GM19043 (cell line): ENCODE measurements around the gene DOCK7.
"Not testable (repeated sequence)": the region's sequence is repeated elsewhere in the genome, so short reads cannot be mapped to it uniquely, and the experiment has no call there.

Source experiments
- ATAC-seq: cut with Tn5 transposase; IDR thresholded peaks from one replicate; pipeline ENCODE4 v1.9.1; 2021; ENCODE audit warnings: low read depth; ENCODE audit not compliant: unreplicated experiment

Gene DOCK7

DNA sequence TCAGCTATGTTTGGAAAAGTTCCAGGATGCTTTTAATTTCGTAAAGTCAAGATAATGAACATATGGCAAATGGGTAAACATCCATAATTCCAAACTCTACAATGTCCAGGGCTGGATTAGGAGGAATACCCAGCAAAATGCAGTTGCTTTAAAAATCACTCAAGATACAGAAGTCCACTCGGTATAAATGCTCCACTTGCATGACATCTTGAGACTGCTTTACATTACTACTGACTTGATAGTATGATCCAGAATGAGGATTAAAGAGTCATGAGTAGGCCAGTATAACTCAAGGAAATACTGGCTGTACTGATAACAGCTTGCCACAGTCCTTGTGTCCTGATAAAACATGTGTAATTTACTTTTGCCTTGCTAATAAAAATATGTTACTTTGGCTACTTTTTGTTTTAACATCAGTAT is 149.1 kb downstream of the DOCK7 start:
- ATAC-seq = no peak

DNA sequence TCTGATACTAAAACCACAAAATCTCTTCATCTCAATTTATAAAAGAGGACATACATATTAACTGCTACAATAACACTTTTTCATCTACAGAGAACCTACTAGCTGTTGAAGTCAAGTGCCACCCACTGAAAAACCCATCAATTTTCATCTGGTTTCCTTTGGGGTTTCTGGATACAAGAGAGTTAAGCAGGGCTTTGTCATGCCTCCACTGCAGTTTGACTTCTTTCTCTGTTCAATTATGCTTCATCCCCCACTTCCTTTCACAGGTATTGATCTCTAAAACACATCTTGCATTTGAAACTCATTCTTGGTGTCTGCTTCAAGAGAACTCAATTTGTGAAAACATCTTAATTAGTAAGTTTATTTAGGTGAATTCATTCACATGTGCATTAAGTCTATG is 151.3 kb downstream of the DOCK7 start:
- ATAC-seq = no peak

DNA sequence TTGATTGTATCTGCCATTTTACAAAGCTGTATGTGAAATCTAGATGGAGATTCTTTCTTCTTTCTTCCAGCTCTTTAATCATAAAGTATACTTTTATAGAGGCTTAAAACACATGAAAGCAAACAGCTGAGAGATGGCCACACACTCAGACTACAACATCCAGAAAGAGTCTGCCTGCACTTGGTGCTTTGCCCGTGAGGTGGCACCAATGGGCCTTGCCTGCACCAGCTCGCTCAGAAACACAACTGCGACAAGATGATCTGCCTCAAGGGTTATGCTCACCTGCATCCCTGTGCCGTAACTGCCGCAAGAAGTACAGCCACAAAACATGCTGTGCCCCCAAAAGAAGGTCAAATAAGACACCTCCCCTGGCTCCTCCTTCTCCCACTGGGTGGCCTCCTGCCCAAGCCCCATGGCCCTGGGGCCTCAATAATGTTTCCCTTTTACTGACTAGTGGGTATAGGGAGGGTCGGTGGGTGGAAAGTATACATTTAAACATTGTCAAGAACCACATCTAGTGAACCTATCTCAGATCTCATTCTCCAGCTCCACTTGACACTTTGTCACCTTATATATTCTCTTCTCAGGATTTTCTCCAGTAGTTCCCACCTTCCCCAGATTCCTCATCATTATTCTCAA is 157.6 kb downstream of the DOCK7 start:
- no peak for ATAC-seq

DNA sequence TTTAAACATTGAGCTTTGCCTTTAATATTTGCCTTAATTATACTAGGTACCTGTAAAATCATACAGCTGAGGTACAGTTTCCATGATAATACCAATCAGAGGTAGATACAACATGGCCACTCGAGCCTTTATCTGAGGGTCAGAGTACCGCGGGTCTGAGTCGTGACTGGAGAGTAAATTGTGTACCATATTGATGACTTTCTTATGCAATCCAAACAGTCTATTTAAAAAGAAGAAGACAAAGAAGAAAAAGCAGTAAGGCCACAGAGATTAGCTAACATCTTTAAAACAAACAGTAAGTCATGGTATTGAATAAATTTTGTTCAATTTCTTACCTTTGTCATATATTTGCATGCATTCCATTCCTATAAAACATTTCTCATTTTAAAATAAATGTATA is 159.0 kb downstream of the DOCK7 start:
- no peak for ATAC-seq

DNA sequence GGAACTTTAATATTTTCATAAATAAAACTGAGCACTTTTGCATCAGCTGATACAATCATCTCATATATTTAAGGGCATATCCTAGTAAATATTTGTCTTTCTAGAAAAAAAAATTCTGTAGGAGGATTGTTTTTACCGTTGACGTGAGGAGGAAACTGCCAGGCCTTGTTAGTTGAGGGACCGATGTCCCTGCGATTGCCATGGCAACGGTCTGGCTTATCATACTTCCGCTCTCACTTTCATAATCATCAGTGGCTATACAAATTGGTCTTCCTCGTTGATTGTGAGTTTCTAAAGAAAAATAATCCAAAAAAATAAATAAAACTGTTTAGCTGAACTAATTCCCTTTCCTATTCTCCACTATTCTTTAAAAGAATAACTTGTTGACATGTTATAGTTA is 160.2 kb downstream of the DOCK7 start:
- no peak for ATAC-seq

DNA sequence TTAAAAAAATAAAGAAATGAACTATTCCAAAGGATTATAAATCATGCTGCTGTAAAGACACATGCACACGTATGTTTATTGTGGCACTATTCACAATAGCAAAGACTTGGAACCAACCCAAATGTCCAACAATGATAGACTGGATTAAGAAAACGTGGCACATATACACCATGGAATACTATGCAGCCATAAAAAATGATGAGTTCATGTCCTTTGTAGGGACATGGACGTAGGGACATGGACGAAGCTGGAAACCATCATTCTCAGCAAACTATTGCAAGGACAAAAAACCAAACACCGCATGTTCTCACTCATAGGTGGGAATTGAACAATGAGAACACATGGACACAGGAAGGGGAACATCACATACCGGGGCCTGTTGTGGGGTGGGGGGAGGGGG is 160.8 kb downstream of the DOCK7 start:
- ATAC-seq = not testable (repeated sequence)

DNA sequence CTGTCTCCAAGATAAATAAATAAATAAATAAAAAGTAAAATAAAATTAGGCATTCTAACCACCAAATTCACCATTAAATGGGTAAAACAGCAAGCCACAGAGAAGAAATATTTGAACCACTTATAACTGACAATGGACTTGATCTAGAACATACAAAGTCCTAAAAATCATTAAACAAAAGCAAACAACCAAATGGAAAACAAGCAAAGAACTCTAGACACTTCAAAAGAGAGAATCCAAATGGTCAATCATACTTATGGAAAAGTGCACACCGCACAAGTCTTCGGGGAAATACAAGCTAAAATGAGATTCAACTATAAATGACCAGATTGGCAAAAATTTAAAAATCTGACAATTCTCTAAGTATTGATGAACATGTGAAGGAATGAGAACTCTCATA is 164.3 kb downstream of the DOCK7 start:
- ATAC-seq = no peak

DNA sequence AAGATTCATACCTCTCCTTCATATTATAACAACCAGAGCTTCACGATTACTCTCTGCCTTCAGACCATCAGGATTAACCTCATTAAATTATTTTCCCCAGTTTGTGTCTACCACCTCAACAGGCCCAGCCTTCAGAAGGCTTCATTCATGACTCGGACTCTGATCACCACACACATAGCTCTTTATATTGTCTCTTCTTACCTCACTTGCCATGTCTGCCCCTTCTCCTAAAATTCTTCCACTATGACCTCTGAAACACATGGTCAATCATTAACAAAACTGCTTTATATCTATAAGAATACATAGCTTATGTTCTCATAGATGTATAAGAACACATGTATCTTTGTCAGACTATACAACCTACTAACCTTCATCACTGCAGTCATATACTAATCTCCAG is 171.6 kb downstream of the DOCK7 start:
- no peak for ATAC-seq

DNA sequence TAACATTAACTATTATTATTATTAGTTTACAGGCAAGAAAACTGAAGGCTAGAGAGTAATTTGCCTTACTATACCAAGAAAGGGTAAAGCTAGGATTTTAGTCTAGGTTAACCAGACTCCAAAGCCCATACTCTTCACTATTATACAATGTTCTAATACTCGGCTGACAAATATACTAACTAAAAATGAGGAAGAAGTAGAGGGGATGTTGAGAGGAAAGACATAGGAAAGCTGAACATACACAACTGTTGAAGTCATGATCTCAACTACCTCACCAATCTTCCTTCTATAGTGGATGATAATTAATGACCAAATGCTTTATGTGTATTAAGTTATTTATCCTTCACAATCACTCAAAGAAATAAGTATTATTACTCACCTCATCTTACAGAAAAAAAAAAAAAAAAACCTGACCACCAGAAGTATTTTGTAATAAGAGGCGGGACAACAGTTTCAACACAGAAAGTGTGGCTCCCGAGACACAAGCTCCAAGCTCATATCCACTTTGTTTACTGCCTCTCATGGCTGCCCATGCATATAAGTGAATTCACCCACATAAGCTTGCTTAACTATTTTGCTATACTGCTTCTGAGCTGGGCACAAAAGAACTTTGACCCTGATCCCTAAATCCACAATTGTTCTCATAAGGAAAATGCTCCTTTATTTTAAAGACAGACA is 173.3 kb downstream of the DOCK7 start:
- no peak for ATAC-seq

DNA sequence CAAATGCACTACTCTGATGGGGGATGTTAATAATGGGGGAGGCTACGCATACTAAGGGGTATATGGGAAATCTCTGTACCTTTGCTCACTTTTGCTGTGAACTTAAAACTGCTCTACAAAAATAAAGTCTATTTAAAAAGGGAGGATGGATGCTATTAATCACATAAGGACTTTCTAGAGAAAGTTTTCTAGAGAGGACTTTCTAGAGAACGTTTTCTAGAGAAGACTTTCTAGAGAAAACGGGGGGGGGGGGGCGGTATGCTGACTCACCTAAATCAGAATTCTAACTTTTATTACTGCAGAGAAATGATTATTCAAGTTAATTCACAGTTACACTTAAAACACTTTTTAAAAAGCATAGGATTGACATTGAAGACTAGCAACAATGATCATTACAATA is 175.2 kb downstream of the DOCK7 start:
- no peak for ATAC-seq

DNA sequence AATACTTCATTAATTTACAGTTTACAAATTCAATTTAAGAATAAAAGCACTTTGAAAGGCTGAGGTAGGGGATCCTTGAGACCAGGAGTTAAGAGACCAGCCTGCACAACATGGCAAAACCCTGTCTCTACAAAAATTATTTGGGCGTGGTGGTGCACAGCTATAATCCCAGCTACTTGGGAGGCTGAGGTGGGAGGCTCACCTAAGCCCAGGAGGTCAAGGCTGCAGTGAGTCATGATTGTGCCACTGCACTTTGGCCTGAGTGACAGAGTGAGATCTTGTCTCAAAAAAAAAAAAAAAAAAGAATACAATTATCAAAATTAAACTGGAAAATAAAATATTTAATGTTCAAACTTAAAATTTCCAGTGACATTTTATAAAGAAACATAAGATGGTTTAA is 179.2 kb downstream of the DOCK7 start:
- ATAC-seq = no peak

DNA sequence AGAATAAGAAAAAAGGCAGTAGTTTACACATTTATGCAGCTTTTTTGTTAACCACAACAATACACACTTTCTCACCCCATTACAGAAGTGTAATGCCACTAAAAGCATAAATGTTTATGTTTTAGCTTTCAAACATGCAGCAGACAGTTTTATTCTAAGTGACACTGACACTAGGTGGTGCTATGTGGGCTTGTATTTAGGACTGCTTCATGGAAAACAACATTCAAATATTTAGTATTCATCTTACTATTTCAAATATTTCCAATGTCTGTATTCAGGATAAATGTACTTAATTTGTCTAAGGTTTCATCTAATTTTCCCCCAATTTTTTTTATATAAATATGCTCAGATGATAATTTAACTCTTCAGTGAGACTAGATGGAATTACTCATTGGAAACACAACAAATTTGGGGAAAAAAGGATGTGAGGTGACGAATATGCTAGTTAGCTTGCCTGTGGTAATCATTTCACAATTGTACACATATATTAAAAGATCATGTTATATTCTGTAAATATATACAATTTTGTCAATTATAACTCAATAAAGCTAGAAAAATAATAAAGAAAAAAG is 179.9 kb downstream of the DOCK7 start:
- ATAC-seq = no peak

DNA sequence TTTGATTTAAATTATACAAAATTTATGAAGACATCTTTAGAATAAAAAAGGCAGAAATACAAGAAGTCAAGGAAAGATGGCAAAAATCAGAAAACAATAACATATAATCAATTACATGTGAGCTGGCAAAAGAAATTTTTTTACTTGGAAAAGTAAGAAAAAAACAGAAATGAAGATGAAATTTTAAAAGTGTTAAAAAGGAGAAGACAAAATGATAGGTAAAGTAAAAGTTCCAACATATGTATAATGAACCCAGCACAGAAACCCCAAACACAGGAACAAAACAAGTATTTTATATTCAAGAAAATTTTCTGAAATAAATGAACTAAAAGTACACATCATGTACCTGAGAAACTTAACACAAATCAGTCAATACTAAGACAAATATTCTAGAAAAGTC is 188.0 kb downstream of the DOCK7 start:
- ATAC-seq = no peak

DNA sequence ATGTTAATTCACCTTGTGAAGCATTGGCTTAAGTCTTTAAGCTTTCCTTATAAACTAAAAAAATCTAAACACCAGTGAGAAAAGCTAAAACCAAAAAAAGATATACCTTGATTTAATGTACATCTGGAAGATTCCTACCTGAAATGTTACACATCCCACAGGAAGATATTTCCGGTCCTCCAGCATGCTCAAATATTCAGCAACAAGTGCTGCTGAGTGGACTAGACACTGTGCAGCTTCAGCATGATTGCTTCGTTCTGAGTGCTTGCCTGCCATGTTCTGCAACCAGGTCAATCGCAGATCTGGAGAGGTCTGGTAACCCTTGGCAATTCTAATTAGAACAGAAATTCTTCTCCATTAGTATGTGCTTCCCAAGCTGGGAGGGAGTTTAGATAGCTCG is 194.0 kb downstream of the DOCK7 start:
- ATAC-seq = no peak

DNA sequence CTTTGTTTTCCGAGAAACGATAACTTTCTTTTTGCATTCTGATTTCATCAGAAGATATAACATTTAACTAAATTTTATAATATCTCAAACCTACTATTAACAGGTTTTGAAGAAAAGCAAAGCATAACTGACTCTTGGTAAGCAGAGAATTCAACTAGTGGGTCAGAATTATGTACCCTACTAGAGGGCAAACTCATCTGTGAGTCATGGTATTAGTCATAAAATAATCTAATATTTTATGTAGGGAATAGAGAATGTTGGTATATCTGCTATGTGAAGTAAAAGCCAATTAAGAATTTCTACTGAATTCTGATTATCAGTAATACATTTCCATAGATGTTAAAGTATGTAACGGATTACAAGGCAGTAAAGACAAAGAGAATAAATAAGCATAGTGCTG is 194.5 kb downstream of the DOCK7 start:
- no peak for ATAC-seq

DNA sequence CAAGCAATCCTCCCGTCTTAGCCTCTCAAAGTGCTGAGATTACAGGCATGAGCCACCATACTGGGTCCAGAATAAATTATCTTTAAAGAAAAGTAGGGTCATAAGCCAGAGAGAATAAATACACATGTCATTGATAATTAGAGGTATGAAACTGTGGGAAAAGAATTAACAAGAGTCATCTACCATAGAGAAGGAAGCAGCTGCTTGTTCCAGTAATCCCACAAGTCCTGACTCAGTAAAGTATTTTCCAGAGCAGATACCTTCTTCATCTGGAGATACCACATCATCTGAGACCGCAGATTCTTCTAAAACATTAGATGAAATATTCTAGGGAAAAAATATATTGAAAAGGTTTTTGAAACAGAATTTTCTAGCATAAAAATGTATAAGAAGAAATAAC is 195.7 kb downstream of the DOCK7 start:
- no peak for ATAC-seq

DNA sequence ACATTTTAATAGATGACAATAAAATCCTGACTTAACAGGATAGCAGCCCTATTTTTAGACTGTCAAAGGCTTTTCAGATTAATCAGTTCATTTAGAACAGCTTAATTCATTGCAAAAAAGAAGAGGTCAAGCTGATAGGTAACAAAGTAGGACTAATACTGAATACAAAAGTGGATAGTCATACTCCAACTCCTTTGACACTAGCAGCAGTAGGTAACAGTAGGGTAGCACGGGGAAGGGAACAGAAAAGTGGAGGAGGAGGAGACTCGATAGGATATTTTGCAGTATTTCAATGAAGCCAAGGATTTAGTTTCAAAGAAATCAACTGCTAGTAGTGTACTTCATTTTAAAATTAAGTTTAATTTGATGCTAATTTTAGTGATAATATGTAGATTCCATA is 200.2 kb downstream of the DOCK7 start:
- no peak for ATAC-seq

DNA sequence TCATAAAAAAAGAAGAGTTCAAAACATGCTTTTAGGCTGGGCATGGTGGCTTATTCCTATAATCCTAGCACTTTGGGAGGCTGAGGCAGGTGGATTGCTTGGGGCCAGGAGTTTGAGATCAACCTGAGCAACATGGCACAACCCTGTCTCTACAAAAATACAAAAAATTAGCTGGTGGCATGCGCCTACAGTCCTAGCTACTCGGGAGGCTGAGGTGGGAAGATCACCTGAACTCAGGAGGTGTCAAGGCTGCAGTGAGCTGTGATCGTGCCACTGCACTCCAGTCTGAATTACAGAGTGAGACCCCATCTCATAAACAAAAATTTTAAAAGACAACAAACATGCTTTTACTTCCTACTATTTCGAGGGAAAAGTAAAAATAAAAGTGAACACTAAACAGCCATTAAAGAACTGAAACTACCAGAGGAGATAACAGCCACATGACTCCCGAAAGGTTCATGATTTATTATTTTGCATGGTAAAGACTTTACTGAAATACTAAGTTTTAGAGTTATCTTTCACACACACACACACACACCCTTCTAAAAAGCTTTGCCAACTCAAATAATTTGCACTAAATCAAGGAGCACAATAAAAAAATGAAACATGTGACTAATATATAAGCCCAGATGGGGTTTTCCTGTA is 203.2 kb downstream of the DOCK7 start:
- ATAC-seq = no peak

DNA sequence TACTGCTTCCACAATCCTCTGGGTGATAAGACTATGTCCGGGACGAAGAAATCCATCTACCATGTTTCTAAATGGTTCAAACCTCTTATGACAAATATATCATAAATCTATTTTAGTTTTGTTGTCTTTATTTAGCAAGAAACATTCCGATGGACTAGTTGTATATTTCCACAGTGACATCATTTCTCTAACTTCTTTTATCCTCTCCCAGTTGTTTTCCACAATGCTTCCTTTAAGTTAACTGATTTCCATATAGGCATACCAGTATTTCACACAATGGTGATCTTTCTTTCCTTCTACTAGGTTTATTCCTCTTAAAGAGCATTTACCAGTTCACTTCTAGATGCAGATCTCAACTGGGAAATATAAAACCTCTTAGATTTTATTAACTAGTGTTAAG is 206.5 kb downstream of the DOCK7 start:
- no peak for ATAC-seq

DNA sequence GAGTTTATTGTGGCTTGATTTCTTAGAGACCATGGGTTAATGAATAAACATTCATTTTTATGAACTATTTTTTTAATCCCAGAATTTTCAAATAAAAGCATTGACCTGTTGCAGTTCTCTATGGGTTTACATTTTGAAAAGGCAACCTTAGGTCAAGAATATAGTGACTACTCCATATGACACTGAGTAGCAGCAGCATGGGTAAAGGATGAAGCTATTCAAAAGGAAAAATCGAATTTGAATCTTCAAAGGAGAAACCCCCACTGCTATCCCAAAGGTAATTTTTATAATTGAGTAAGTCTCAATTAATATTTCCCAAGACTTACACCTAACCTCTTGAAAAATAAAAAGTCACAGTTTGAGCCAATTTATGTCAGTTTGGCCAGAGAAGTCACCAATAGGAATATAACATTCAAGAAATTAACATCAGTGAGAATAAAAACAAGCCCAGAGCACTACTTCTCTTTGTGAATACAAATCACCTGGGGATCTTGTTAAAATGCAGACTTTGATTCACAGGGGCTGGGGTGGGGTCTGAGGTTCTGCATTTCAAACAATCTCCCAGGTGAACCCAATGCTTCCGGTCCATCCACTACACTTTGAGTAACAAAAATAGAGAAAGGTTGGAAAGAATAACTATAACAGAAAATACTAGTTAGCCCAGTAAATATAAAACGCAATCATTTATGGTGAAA is 211.5 kb downstream of the DOCK7 start:
- ATAC-seq = no peak

DNA sequence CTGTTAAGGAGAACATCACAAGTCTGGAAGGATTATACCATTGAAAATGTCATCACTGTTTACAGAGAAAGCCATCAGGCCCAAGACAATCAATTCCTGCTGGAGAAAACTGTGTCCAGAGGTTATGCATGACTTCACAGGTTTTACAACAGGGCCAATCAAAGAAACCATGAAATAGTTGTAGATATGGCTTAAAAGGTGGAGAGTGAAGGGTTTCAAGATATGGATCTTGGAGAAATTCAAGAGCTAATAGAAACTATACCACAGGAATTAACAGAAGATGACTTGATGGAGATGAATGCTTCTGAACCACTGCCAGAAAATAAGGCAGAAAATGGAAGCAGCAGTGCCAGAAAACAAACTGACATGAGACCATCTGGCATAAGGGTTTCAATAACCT is 221.1 kb downstream of the DOCK7 start:
- ATAC-seq = no peak
